Osteoblast (primary cell): ENCODE results near the gene HIVEP2. TPM values are rescaled to one million over a fixed set of nuclear protein-coding genes. Genes with fewer than 3 reads are reported as not detected.

Experiments
- DNase-seq: peaks from one replicate; pipeline ENCODE4 v3.0.0; 2011; ENCODE audit warnings: low spot score, mixed read lengths; ENCODE audit not compliant: insufficient read length; ENCODE audit errors: missing footprints
- H2AFZ ChIP-seq: 2 replicates; pipeline ENCODE4 v1.6.0; 2011; ENCODE audit warnings: mild to moderate bottlenecking, low read length
- H3K27ac ChIP-seq: 2 replicates; pipeline ENCODE4 v1.5.1; 2011; ENCODE audit warnings: mild to moderate bottlenecking, low read depth, low read length, moderate library complexity
- H3K27me3 ChIP-seq: 2 replicates; pipeline ENCODE4 v1.6.0; 2012; ENCODE audit warnings: mild to moderate bottlenecking, control low read depth, inconsistent platforms, low read length, moderate library complexity; ENCODE audit not compliant: insufficient read depth
- H3K36me3 ChIP-seq: 2 replicates; pipeline ENCODE4 v1.5.1; 2011; ENCODE audit warnings: mild to moderate bottlenecking, low read length, control low read depth, moderate library complexity; ENCODE audit not compliant: insufficient read depth
- H3K4me1 ChIP-seq: 2 replicates; pipeline ENCODE4 v1.5.1; 2011; ENCODE audit warnings: mild to moderate bottlenecking, low read length, control low read depth, moderate library complexity; ENCODE audit not compliant: insufficient read depth
- H3K4me2 ChIP-seq: 2 replicates; pipeline ENCODE4 v1.6.0; 2011; ENCODE audit warnings: mild to moderate bottlenecking, low read length; ENCODE audit not compliant: insufficient read depth
- H3K4me3 ChIP-seq: fragments of 200-600 bp; sonication (generic); 3 replicates; pipeline ENCODE4 v1.5.1; 2012; ENCODE audit warnings: mild to moderate bottlenecking, low read length, inconsistent platforms; ENCODE audit not compliant: insufficient read depth
- H3K79me2 ChIP-seq: 2 replicates; pipeline ENCODE4 v1.6.0; 2012; ENCODE audit warnings: mild to moderate bottlenecking, low read length, control low read depth, inconsistent platforms; ENCODE audit not compliant: insufficient read depth
- H3K9me3 ChIP-seq: 2 replicates; pipeline ENCODE4 v1.5.1; 2011; ENCODE audit warnings: low read depth, low read length, control low read depth
- H4K20me1 ChIP-seq: 2 replicates; pipeline ENCODE4 v1.6.0; 2012; ENCODE audit warnings: mild to moderate bottlenecking, low read length, control low read depth; ENCODE audit not compliant: insufficient read depth
- total RNA-seq: library from RNA; depleted of rRNA; stranded (reverse); fragments of >200 nt; gene quantifications from 2 replicates; pipeline ENCODE4 v1.2.3, GENCODE V29; 2012
- TF ChIP-seq, protein P1 (sequence below): IDR thresholded peaks from 2 replicates; pipeline ENCODE4 v1.5.1; 2011; ENCODE audit warnings: mild to moderate bottlenecking, low read depth, low read length, moderate library complexity; ENCODE audit errors: extremely low read depth

Gene HIVEP2
- total RNA-seq, 1 donor = 30.4 TPM

DNA sequence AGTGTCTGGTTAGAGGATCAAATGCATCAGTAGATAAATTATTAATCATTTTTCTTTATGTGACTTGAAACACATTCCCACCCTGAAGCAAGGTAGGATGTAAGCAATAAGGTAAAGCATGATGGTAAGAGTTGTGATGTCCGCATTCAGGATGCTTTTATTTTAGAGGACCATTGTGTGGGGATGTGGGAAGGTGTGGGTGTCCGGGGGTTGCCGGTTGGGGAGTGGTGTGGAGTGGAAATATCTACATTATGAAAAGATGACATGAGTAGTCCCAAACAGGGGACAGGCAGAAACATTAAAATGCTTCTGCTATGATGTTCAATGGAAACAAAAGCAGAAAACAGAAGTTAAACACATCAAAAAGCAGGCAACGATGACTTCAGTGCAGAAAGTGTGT, 215.4 kb downstream of the HIVEP2 start:
- H3K27me3 ChIP-seq = no peaks in the 10 kb centered on the region
- no peaks in the 10 kb centered on the region for H4K20me1 ChIP-seq
- no peak for DNase-seq
- H3K36me3 ChIP-seq = no peaks in the 10 kb centered on the region
- H3K27ac ChIP-seq = no peak overlapping the region
- no peaks in the 10 kb centered on the region for H3K9me3 ChIP-seq
- no peaks in the 10 kb centered on the region for H3K79me2 ChIP-seq
- no peak overlapping the region for H3K4me3 ChIP-seq
- H3K4me2 ChIP-seq = no peak overlapping the region
- TF ChIP-seq, protein P1, sequence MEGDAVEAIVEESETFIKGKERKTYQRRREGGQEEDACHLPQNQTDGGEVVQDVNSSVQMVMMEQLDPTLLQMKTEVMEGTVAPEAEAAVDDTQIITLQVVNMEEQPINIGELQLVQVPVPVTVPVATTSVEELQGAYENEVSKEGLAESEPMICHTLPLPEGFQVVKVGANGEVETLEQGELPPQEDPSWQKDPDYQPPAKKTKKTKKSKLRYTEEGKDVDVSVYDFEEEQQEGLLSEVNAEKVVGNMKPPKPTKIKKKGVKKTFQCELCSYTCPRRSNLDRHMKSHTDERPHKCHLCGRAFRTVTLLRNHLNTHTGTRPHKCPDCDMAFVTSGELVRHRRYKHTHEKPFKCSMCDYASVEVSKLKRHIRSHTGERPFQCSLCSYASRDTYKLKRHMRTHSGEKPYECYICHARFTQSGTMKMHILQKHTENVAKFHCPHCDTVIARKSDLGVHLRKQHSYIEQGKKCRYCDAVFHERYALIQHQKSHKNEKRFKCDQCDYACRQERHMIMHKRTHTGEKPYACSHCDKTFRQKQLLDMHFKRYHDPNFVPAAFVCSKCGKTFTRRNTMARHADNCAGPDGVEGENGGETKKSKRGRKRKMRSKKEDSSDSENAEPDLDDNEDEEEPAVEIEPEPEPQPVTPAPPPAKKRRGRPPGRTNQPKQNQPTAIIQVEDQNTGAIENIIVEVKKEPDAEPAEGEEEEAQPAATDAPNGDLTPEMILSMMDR = no peak
- H3K4me1 ChIP-seq = peaks cover 6% of the 10 kb centered on the region
- H2AFZ ChIP-seq = no peak overlapping the region

GRCh38 chr6:142728910-142729481, 216.0 kb downstream of the HIVEP2 start:
- TF ChIP-seq, protein P1 = no peak
- peaks cover 6% of the 10 kb centered on the region for H3K4me1 ChIP-seq
- no peaks in the 10 kb centered on the region for H3K9me3 ChIP-seq
- H2AFZ ChIP-seq = no peak overlapping the region
- H3K36me3 ChIP-seq = no peaks in the 10 kb centered on the region
- no peak overlapping the region for H3K27ac ChIP-seq
- H4K20me1 ChIP-seq = no peaks in the 10 kb centered on the region
- H3K4me3 ChIP-seq = peak overlapping the region; percentile 20
- DNase-seq = peak; percentile 56
- H3K4me2 ChIP-seq = peak overlapping the region; percentile 53
- H3K27me3 ChIP-seq = no peaks in the 10 kb centered on the region
- no peaks in the 10 kb centered on the region for H3K79me2 ChIP-seq

DNA sequence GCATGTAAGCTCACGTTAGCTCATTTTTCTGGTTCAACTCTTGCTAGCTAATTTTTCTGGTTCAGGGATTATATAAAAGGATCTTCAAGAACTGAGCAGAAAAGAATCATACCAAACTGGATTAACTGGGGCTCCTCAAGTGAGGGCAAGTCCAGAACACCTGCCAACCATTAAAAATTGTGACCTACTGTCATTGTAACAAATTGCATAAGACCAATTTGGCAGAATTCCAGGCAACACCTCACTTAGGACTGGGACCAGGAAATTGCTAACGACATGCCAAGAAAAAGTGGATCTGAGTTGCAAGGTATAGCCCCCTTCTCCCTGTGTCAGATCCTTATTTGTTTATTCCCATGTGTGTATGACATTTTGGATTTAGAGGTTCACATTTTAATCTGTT, 216.6 kb downstream of the HIVEP2 start:
- H3K9me3 ChIP-seq = no peaks in the 10 kb centered on the region
- no peak for DNase-seq
- TF ChIP-seq, protein P1 = no peak
- no peaks in the 10 kb centered on the region for H4K20me1 ChIP-seq
- H3K27me3 ChIP-seq = no peaks in the 10 kb centered on the region
- no peak overlapping the region for H3K4me3 ChIP-seq
- no peak overlapping the region for H2AFZ ChIP-seq
- H3K36me3 ChIP-seq = no peaks in the 10 kb centered on the region
- H3K27ac ChIP-seq = no peak overlapping the region
- peaks cover 6% of the 10 kb centered on the region for H3K4me1 ChIP-seq
- H3K4me2 ChIP-seq = no peak overlapping the region
- H3K79me2 ChIP-seq = no peaks in the 10 kb centered on the region

DNA sequence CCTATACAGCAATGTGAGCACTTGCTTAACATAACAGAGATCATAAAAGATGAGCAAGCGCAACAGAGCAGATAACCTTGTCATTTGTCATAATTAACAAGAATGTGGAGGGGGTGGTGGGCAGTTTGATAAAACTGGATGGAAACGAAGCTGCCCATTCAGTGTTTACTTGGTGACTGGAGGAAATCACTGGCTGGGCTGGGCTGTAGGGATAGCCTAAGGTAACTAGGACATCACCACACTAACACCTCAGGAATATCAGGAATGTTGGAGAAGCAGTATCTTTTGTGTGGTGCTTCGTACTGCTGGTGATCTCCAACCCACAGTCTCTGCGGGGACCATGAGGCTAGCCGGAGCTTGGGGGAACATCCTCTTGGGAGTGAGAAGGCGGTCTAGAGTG, 218.4 kb downstream of the HIVEP2 start:
- no peaks in the 10 kb centered on the region for H3K27me3 ChIP-seq
- no peak overlapping the region for H3K4me3 ChIP-seq
- H3K4me2 ChIP-seq = no peak overlapping the region
- H3K79me2 ChIP-seq = no peaks in the 10 kb centered on the region
- H3K36me3 ChIP-seq = no peaks in the 10 kb centered on the region
- no peak for DNase-seq
- H2AFZ ChIP-seq = no peak overlapping the region
- TF ChIP-seq, protein P1 = no peak
- H3K27ac ChIP-seq = no peak overlapping the region
- no peaks in the 10 kb centered on the region for H4K20me1 ChIP-seq
- H3K4me1 ChIP-seq = peaks cover 6% of the 10 kb centered on the region
- H3K9me3 ChIP-seq = no peaks in the 10 kb centered on the region
